Heart left ventricle (tissue), 13 donors: Measurements from ENCODE around the gene NLRP14.

Experiments used
- POLR2A ChIP-seq, 2 donors: fragments of 450-650 bp; IDR thresholded peaks; one replicate each; pipeline ENCODE4 v1.6.1; 2017; ENCODE audit warnings: antibody characterized with exemption in 2 of 2, mild to moderate bottlenecking in 2 of 2, moderate library complexity in 2 of 2
- TF ChIP-seq, protein P1 (sequence below), 12 donors: fragments of 200-600 bp; sonication (generic) in 4 of 12; IDR thresholded peaks; one replicate each; pipeline versions ENCODE4 v1.5.0 to v1.8.0; 2018 to 2022; ENCODE audit warnings: antibody characterized with exemption in 12 of 12, mild to moderate bottlenecking in 5 of 12
- donor health status: ischemic (EF 13 %, LVEDD 7.1; RV severe dilation, severe dysfunction).
- donor health status: DM: no; HTN: yes; CAD: no.
- donor health status: DM: no; HTN: no; CAD: no.
- donor health status: ischemic (EF 25% LVEDD 6.9; RV normal size, moderate dysfunction).
- donor health status: ischemic (EF 25% LVEDD 5.7; RV mildly dilated, moderate dysfunction).
- donor health status: ischemic (EF 35%, LVEDD 5.7; RV mildly dilated, moderate dysfunction).
- donor health status: nonischemic (EF 11% LVEDD 7.7; RV severe dilation, severe dysfunction).
- donor health status: DM: yes; HTN: yes; CAD: no.
- donor health status: PGD.
- donor health status: ischemic (EF 29% LVEDD 5.4; RV normal size, mild dysfunction).
- donor health status: nonischemic (EF 23%, LVEDD 6.1; RV moderate dilation, normal function).

GRCh38 chr11:7089328-7090251, 69.3 kb downstream of the NLRP14 start:
- TF ChIP-seq POLR2A (IDR thresholded peaks at IDR 0.05) = no peak
- TF ChIP-seq, protein P1, sequence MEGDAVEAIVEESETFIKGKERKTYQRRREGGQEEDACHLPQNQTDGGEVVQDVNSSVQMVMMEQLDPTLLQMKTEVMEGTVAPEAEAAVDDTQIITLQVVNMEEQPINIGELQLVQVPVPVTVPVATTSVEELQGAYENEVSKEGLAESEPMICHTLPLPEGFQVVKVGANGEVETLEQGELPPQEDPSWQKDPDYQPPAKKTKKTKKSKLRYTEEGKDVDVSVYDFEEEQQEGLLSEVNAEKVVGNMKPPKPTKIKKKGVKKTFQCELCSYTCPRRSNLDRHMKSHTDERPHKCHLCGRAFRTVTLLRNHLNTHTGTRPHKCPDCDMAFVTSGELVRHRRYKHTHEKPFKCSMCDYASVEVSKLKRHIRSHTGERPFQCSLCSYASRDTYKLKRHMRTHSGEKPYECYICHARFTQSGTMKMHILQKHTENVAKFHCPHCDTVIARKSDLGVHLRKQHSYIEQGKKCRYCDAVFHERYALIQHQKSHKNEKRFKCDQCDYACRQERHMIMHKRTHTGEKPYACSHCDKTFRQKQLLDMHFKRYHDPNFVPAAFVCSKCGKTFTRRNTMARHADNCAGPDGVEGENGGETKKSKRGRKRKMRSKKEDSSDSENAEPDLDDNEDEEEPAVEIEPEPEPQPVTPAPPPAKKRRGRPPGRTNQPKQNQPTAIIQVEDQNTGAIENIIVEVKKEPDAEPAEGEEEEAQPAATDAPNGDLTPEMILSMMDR (IDR thresholded peaks at IDR 0.05) = no peak
